ENCODE measurements around the gene ZBED2.

The ZBED2 gene

GRCh38 chr3:111601810-111602209, 6.7 kb upstream of the ZBED2 start:
- no peak for DNase-seq (ENCODE audit: low read depth)
- H3K4me3 ChIP-seq (ENCODE audit: low read depth, low read length) = no peak overlapping the region

GRCh38 chr3:111598552-111598951, 3.4 kb upstream of the ZBED2 start:
- H3K4me3 ChIP-seq (ENCODE audit: low read depth, low read length) = no peak overlapping the region
- no peak for DNase-seq (ENCODE audit: low read depth)
- no peak for TF ChIP-seq POLR2A (IDR thresholded peaks at IDR 0.05; ENCODE audit: extremely low read depth, insufficient read length)
- no peak for TF ChIP-seq MAX (IDR thresholded peaks at IDR 0.05; ENCODE audit: low read depth, low read length)
- no peak for TF ChIP-seq MYC (IDR thresholded peaks at IDR 0.05; ENCODE audit: low read depth, low read length)
- no peak for TF ChIP-seq CTCF (IDR thresholded peaks at IDR 0.05; ENCODE audit: low read depth, low read length)

More at GRCh38 chr3:111601810-111602209, 6.7 kb upstream of the ZBED2 start:
- TF ChIP-seq CTCF (IDR thresholded peaks at IDR 0.05; ENCODE audit: low read depth, low read length) (no peak), POLR2A (IDR thresholded peaks at IDR 0.05; ENCODE audit: extremely low read depth, insufficient read length) (no peak), MAX (IDR thresholded peaks at IDR 0.05; ENCODE audit: low read depth, low read length) (no peak), MYC (IDR thresholded peaks at IDR 0.05; ENCODE audit: low read depth, low read length) (no peak)

- DNase-seq (ENCODE audit: low read depth) = no peak
- no peak overlapping the region for H3K4me3 ChIP-seq (ENCODE audit: low read depth, low read length)
- TF ChIP-seq MAX (IDR thresholded peaks at IDR 0.05; ENCODE audit: low read depth, low read length) (no peak), CTCF (IDR thresholded peaks at IDR 0.05; ENCODE audit: low read depth, low read length) (no peak), MYC (IDR thresholded peaks at IDR 0.05; ENCODE audit: low read depth, low read length) (no peak), POLR2A (IDR thresholded peaks at IDR 0.05; ENCODE audit: extremely low read depth, insufficient read length) (no peak)
Measured at GRCh38 chr3:111598139-111598538, 3.0 kb upstream of the ZBED2 start.

GRCh38 chr3:111596328-111596727, 1.2 kb upstream of the ZBED2 start:
- DNase-seq (ENCODE audit: low read depth) = no peak
- TF ChIP-seq MAX (IDR thresholded peaks at IDR 0.05; ENCODE audit: low read depth, low read length) (no peak), CTCF (IDR thresholded peaks at IDR 0.05; ENCODE audit: low read depth, low read length) (no peak), MYC (IDR thresholded peaks at IDR 0.05; ENCODE audit: low read depth, low read length) (no peak), POLR2A (IDR thresholded peaks at IDR 0.05; ENCODE audit: extremely low read depth, insufficient read length) (no peak)

GRCh38 chr3:111594781-111595180, 365 bp downstream of the ZBED2 start:
- H3K4me3 ChIP-seq (ENCODE audit: low read depth, low read length) = no peak overlapping the region
- TF ChIP-seq CTCF (IDR thresholded peaks at IDR 0.05; ENCODE audit: low read depth, low read length) = no peak
- no peak for TF ChIP-seq MYC (IDR thresholded peaks at IDR 0.05; ENCODE audit: low read depth, low read length)
- no peak for TF ChIP-seq MAX (IDR thresholded peaks at IDR 0.05; ENCODE audit: low read depth, low read length)
- no peak for TF ChIP-seq POLR2A (IDR thresholded peaks at IDR 0.05; ENCODE audit: extremely low read depth, insufficient read length)
- no peak for DNase-seq (ENCODE audit: low read depth)

More at GRCh38 chr3:111596328-111596727, 1.2 kb upstream of the ZBED2 start:
- no peak overlapping the region for H3K4me3 ChIP-seq (ENCODE audit: low read depth, low read length)

- TF ChIP-seq MAX (IDR thresholded peaks at IDR 0.05; ENCODE audit: low read depth, low read length) (no peak), MYC (IDR thresholded peaks at IDR 0.05; ENCODE audit: low read depth, low read length) (no peak), CTCF (IDR thresholded peaks at IDR 0.05; ENCODE audit: low read depth, low read length) (no peak), POLR2A (IDR thresholded peaks at IDR 0.05; ENCODE audit: extremely low read depth, insufficient read length) (no peak)
- H3K4me3 ChIP-seq (ENCODE audit: low read depth, low read length) = no peak overlapping the region
- DNase-seq (ENCODE audit: low read depth) = no peak
Measured at GRCh38 chr3:111594205-111594604, 941 bp downstream of the ZBED2 start.

Data from NB4 (cell line).